Type B pancreatic cell (in vitro differentiated cells): ENCODE data around the gene MRPL27. TPM values are rescaled to one million over a fixed set of nuclear protein-coding genes. Genes with fewer than 3 reads are reported as not detected.

Source experiments
- DNase-seq: peaks from one replicate; pipeline ENCODE4 v3.0.0; 2021; ENCODE audit warnings: mixed read lengths; ENCODE audit not compliant: unreplicated experiment; ENCODE audit errors: extremely low spot score
- H3K27ac Mint-ChIP-seq: 2 replicates; pipeline ENCODE4 v1.8.0; 2021; ENCODE audit warnings: mild to moderate bottlenecking, mixed read lengths
- H3K27me3 Mint-ChIP-seq: 2 replicates; pipeline ENCODE4 v1.8.0; 2021; ENCODE audit warnings: mixed read lengths
- H3K36me3 Mint-ChIP-seq: 2 replicates; pipeline ENCODE4 v1.8.0; 2021; ENCODE audit warnings: mixed read lengths
- H3K4me1 Mint-ChIP-seq: one replicate; pipeline ENCODE4 v1.8.0; 2021; ENCODE audit warnings: mixed read lengths; ENCODE audit not compliant: unreplicated experiment
- H3K4me3 Mint-ChIP-seq: 2 replicates; pipeline ENCODE4 v1.8.0; 2021; ENCODE audit warnings: mild to moderate bottlenecking, mixed read lengths
- H3K9me3 Mint-ChIP-seq: 2 replicates; pipeline ENCODE4 v1.8.0; 2021; ENCODE audit warnings: mixed read lengths
- total RNA-seq: library from RNA; stranded (reverse); gene quantifications from 2 replicates; pipeline ENCODE4 v1.2.1, GENCODE V29; 2021; ENCODE audit warnings: low replicate concordance
- TF ChIP-seq, protein P1 (sequence below): fragments of 200-600 bp; sonication (generic); conservative IDR thresholded peaks from 2 replicates; pipeline ENCODE4 v1.5.0; 2021; ENCODE audit warnings: antibody characterized with exemption, mild to moderate bottlenecking

MRPL27 gene
- total RNA-seq, 1 donor from 2014 or later = 66.6 TPM

DNA sequence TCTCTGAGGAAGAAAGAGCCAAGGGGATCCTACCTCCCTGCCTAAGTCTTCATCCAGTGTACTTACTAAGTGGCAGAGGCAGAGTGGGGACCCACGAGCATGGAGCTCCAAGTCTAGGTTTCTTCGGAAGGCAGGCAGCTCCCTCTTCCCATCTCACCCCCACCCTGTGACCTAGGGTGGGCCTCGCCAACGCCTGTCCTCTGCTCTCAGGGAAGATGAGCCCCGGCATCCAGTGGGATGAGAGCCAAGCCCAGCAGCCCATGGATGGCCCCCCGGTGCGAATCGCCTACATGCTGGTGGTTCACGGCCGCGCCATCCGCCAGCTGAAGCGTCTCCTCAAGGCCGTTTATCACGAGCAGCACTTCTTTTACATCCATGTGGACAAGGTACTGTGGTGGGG, 18.8 kb downstream of the MRPL27 start:
- H3K9me3 Mint-ChIP-seq = no peaks in the 10 kb centered on the region
- no peak for DNase-seq
- TF ChIP-seq, protein P1, sequence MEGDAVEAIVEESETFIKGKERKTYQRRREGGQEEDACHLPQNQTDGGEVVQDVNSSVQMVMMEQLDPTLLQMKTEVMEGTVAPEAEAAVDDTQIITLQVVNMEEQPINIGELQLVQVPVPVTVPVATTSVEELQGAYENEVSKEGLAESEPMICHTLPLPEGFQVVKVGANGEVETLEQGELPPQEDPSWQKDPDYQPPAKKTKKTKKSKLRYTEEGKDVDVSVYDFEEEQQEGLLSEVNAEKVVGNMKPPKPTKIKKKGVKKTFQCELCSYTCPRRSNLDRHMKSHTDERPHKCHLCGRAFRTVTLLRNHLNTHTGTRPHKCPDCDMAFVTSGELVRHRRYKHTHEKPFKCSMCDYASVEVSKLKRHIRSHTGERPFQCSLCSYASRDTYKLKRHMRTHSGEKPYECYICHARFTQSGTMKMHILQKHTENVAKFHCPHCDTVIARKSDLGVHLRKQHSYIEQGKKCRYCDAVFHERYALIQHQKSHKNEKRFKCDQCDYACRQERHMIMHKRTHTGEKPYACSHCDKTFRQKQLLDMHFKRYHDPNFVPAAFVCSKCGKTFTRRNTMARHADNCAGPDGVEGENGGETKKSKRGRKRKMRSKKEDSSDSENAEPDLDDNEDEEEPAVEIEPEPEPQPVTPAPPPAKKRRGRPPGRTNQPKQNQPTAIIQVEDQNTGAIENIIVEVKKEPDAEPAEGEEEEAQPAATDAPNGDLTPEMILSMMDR = no peak
- H3K27ac Mint-ChIP-seq = no peak overlapping the region
- no peaks in the 10 kb centered on the region for H3K27me3 Mint-ChIP-seq
- H3K4me1 Mint-ChIP-seq = peaks cover 5% of the 10 kb centered on the region
- H3K36me3 Mint-ChIP-seq = peaks cover 12% of the 10 kb centered on the region
- no peak overlapping the region for H3K4me3 Mint-ChIP-seq

DNA sequence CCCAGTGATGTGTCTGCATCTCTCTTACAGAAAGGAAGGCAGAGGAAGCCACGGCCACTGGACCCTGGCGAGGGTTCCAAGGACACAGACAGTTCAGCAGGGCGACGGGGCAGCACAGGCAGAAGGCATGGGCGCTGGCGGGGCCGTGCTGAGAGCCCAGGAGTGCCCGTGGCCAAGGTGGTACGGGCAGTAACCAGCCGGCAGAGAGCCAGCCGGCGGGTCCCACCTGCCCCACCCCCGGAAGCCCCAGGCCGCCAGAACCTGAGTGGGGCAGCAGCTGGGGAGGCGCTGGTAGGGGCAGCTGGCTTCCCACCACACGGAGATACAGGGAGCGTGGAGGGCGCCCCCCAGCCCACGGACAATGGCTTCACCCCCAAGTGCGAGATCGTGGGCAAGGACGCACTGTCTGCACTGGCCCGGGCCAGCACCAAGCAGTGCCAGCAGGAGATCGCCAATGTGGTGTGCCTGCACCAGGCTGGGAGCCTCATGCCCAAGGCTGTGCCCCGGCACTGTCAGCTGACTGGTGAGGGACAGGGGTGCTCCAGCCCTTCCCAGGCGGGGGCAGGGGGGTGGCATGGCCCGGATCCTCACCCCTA, 19.3 kb downstream of the MRPL27 start:
- no peak for DNase-seq
- H3K4me1 Mint-ChIP-seq = peaks cover 5% of the 10 kb centered on the region
- no peaks in the 10 kb centered on the region for H3K9me3 Mint-ChIP-seq
- no peaks in the 10 kb centered on the region for H3K27me3 Mint-ChIP-seq
- H3K4me3 Mint-ChIP-seq = no peak overlapping the region
- no peak overlapping the region for H3K27ac Mint-ChIP-seq
- TF ChIP-seq, protein P1 = no peak
- peaks cover 12% of the 10 kb centered on the region for H3K36me3 Mint-ChIP-seq

DNA sequence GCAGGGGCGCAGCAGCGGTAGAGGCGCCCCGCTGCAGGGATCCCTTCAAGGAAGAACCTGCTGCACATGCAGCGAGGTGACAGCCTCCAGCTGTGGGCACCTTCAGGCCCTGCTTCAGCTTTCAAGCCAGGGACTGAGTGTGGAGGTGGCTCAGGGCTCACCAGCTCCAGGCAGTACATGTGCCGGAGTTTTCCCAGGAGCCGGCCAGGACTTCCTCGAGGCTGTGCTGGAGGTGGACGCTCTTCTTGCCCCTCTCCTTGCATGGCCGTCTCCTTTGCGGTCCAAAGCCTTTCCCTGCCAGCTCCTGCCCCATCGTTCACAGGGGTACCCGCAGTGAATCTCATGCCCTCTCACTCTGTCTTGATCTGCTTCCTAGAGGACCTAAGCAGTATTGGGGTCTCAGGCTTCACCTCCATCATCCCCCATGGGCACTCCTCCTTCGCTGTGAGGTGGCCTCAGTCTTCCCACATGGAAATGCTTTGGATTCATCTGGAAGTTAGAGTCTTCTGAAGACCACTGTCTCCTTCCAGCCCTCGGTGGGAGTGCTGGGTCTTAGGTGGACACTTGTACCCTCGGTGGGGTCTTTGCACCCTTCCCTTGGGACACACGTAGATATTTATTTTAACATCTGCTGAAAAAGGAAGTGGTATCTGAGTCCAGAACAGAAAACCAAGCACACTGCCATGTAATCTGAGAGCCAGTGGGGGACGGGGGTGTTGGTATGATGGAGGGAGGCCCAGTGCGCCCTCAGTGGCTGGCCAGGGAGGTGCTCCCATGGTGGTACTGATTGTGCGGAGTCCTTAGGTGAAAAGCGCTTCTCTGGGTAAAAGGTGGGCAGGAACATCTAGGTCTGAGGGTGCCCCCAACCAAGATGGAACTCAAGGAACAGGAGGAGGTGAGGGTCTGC, 20.0 kb downstream of the MRPL27 start:
- Mint-ChIP-seq H3K27me3 (no peaks in the 10 kb centered on the region), H3K4me3 (no peak overlapping the region), H3K36me3 (peaks cover 12% of the 10 kb centered on the region), H3K27ac (no peak overlapping the region), H3K9me3 (no peaks in the 10 kb centered on the region), H3K4me1 (peaks cover 12% of the 10 kb centered on the region)
- DNase-seq = no peak
- TF ChIP-seq, protein P1 = no peak

DNA sequence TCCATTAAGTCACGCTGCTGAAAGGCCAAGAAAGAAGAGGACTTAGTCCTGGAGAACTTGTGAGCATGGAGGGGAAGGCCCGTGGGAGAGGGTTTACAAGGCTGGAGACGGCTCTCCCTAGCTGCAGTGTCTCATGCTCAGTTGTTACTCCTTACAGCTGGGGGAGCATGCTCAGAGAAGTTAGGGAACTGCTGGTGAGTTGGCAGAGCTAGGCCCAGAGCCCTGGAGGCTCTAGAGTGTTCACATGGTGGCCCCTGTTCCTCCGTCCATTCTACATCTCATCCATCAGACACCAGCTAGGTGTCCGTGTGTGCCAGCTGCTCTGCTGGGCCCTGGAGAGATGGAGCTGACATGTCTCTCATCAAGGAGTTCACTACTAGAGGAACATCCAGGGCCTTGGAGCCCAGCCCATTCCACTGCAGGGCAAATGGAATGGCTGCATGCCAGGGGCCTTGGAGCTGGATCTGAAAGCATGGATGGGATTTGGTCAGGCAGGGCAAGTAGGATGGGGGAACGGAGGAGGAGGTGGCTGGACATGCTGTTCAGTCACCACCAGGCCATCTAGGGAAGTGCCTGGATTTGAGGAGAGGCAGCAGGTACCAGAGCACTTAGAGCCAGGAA, 20.8 kb downstream of the MRPL27 start:
- H3K27me3 Mint-ChIP-seq = no peaks in the 10 kb centered on the region

DNA sequence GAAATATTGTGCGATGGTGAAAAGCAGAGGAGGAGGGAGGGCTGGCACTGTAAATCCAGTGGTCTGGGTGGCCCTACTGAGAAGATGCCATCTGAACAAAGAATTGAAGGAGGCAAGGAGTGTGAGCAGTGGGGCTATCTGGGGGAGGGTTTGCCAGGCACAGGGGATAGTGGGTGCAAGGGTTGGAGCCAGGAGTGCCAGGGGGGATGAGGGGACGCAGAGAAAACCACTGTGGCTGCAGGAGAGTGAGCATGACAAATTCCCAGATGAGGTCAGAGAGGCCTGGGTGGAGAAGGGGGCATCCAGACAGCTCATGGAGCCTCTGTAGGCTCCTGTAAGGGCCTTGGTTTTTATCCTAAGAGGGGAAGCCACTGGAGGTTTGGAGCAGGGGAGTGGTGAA, 22.3 kb downstream of the MRPL27 start:
- Mint-ChIP-seq H3K4me1 (peaks cover 16% of the 10 kb centered on the region), H3K27me3 (no peaks in the 10 kb centered on the region), H3K4me3 (no peak overlapping the region), H3K9me3 (no peaks in the 10 kb centered on the region), H3K36me3 (peaks cover 12% of the 10 kb centered on the region), H3K27ac (no peak overlapping the region)
- DNase-seq = no peak
- TF ChIP-seq, protein P1 = no peak

More for the DNA sequence above, 20.8 kb downstream of the MRPL27 start:
- TF ChIP-seq, protein P1 = no peak
- no peaks in the 10 kb centered on the region for H3K9me3 Mint-ChIP-seq
- DNase-seq = no peak
- H3K4me3 Mint-ChIP-seq = no peak overlapping the region
- H3K36me3 Mint-ChIP-seq = peaks cover 12% of the 10 kb centered on the region
- peak overlapping the region; percentile 29 for H3K27ac Mint-ChIP-seq
- peaks cover 16% of the 10 kb centered on the region for H3K4me1 Mint-ChIP-seq
